Testis (tissue), 2 donors: ENCODE data around the gene MAP6.

Source experiments
- CTCF ChIP-seq, 3 experiments: fragments of 450-650 bp in 2 of 3; fragments of 200-600 bp in 1 of 3; sonication (generic) in 1 of 3; IDR thresholded peaks; one replicate each; pipeline ENCODE4 v1.5.1; 2016 to 2019; ENCODE audit warnings: antibody characterized with exemption in 3 of 3, mild to moderate bottlenecking in 2 of 3, moderate library complexity in 1 of 3
- POLR2A ChIP-seq: fragments of 450-650 bp; IDR thresholded peaks from one replicate; pipeline ENCODE4 v1.6.1; 2017; ENCODE audit warnings: antibody characterized with exemption, mild to moderate bottlenecking, moderate library complexity

GRCh38 chr11:75644370-75644769, 24.5 kb downstream of the MAP6 start:
- TF ChIP-seq POLR2A (no peak), CTCF (IDR thresholded peaks at IDR 0.05) (no peak)
